GM12878 (cell line): Measurements from ENCODE around the gene PARG. TPM values are rescaled to one million over a fixed set of nuclear protein-coding genes. Genes with fewer than 3 reads are reported as not detected.
"Not testable (repeated sequence)": the region's sequence is repeated elsewhere in the genome, so short reads cannot be mapped to it uniquely, and the experiment has no call there.

Experiments
- ATAC-seq: fragments of 200-7000 bp; cut with Tn5 transposase; 3 replicates; pipeline ENCODE4 v1.9.1; 2020; ENCODE audit warnings: mild to moderate bottlenecking, moderate library complexity
- BruUV-seq: library from RNA; stranded (reverse); fragments of 400-500 nt; replicated peaks from 2 replicates; lab custom pipeline; 2021; lab: Mats Ljungman, UMichigan
- CTCF ChIA-PET: fragments of 300-600 bp; sonication (Branson Sonifier 250); formaldehyde crosslinking; extraction: SDS; loops from one replicate; lab custom pipeline; 2021; ENCODE audit warnings: inconsistent platforms; lab: Yijun Ruan, JAX
- POLR2A ChIA-PET: fragments of 350-600 bp; formaldehyde crosslinking; extraction: SDS; loops from one replicate; lab custom pipeline; 2021; ENCODE audit warnings: inconsistent platforms; lab: Charles Lee
- RAD21 ChIA-PET: fragments of 300-600 bp; sonication (Branson Sonifier 250); formaldehyde crosslinking; loops from one replicate; lab custom pipeline; 2023; ENCODE audit warnings: antibody characterized with exemption; ENCODE audit not compliant: unreplicated experiment; lab: Charles Lee
- SMC1A ChIA-PET: fragments of 300-600 bp; sonication (Branson Sonifier 250); formaldehyde crosslinking; loops from one replicate; lab custom pipeline; 2023; ENCODE audit not compliant: unreplicated experiment, uncharacterized antibody; lab: Charles Lee
- DNase-seq: peaks from one replicate; pipeline ENCODE4 v3.0.0-alpha.2; 2011; ENCODE audit warnings: low read depth, low spot score
- FAIRE-seq: peaks from 3 replicates; lab custom pipeline; 2011; peaks lifted over from hg19 to GRCh38; lab: Jason Lieb, UNC
- H2AFZ ChIP-seq: 2 replicates; pipeline ENCODE4 v1.6.0; 2011; ENCODE audit warnings: low read depth, low read length, control low read depth; ENCODE audit not compliant: control insufficient read depth
- H3K27ac ChIP-seq: 2 replicates; pipeline ENCODE4 v1.5.1; 2011; ENCODE audit warnings: control low read depth; ENCODE audit not compliant: control insufficient read depth, insufficient read depth
- H3K27me3 ChIP-seq, 2 experiments: replicated peaks in 1 of 2; 2 replicates each; pipeline versions ENCODE4 v1.6.0 to v1.6.1; 2011; ENCODE audit warnings: low read length in 1 of 2; ENCODE audit not compliant: control insufficient read depth in 2 of 2, insufficient read depth in 2 of 2
- H3K36me3 ChIP-seq, 2 experiments: 2 replicates each; pipeline ENCODE4 v1.5.1; 2011; ENCODE audit warnings: low read length in 1 of 2; ENCODE audit not compliant: control insufficient read depth in 2 of 2, insufficient read depth in 2 of 2
- H3K4me1 ChIP-seq: 2 replicates; pipeline ENCODE4 v1.6.1; 2011; ENCODE audit warnings: mild to moderate bottlenecking, low read length, moderate library complexity, mixed read lengths; ENCODE audit not compliant: control insufficient read depth, insufficient read depth
- H3K4me2 ChIP-seq: 2 replicates; pipeline ENCODE4 v1.6.0; 2011; ENCODE audit warnings: control low read depth; ENCODE audit not compliant: control insufficient read depth, insufficient read depth
- H3K4me3 ChIP-seq: fragments of 200-600 bp; sonication (generic); 2 replicates; pipeline ENCODE4 v1.5.1; 2016
- H3K79me2 ChIP-seq: 2 replicates; pipeline ENCODE4 v1.6.0; 2011; ENCODE audit warnings: low read length; ENCODE audit not compliant: control insufficient read depth, insufficient read depth
- H3K9ac ChIP-seq: 2 replicates; pipeline ENCODE4 v1.8.0; 2011; ENCODE audit warnings: low read length, control low read depth, mixed read lengths; ENCODE audit not compliant: control insufficient read depth, insufficient read depth
- H3K9me3 ChIP-seq: replicated peaks from 3 replicates; pipeline ENCODE4 v1.5.1; 2011; ENCODE audit warnings: mild to moderate bottlenecking, low read length; ENCODE audit not compliant: control insufficient read depth, insufficient read depth
- H4K20me1 ChIP-seq: 2 replicates; pipeline ENCODE4 v1.6.0; 2011; ENCODE audit not compliant: control insufficient read depth, insufficient read depth
- WGBS: methylation state at CpG from one replicate; pipeline ENCODE4 v1.1.6; 2016; ENCODE audit warnings: low lambda C conversion rate; ENCODE audit not compliant: insufficient replicate concordance, insufficient coverage; ENCODE audit errors: missing lambda C conversion rate; 5-methylcytosine and 5-hydroxymethylcytosine counted together
- in situ Hi-C: fragments of 300-500 bp; cut with MboI; formaldehyde crosslinking; loops from 9 replicates; pipeline ENCODE4 v1.14.3; 2018; ENCODE audit warnings: mixed read lengths
- intact Hi-C: fragments of 100-400 bp; cut with micrococcal nuclease; formaldehyde crosslinking; loops from one replicate; pipeline ENCODE4 v1.14.2; 2022; ENCODE audit not compliant: unreplicated experiment
- polyA plus RNA-seq, 11 experiments: library from polyadenylated mRNA; depleted of rRNA in 4 of 11; unstranded in 6 of 11; stranded (reverse) in 5 of 11; fragments of >200 nt; fragmentation: Nextera tagmentation in 4 of 11; fragmentation: Illumina TruSeq in 1 of 11; extraction: Ambion mirVana in 4 of 11; extraction: Trizol in 1 of 11; gene quantifications; 1 replicate in 1 of 11; 2 replicates in 10 of 11; pipeline versions ENCODE4 v1.2.1 to v1.2.3, GENCODE V29; 2011 to 2016; ENCODE audit warnings: inconsistent platforms in 2 of 11, missing spikeins in 2 of 11, low read depth in 1 of 11
- total RNA-seq, 4 experiments: library from RNA; depleted of rRNA in 3 of 4; stranded (reverse); fragments of >200 nt in 3 of 4; fragmentation: Illumina TruSeq in 1 of 4; extraction: Trizol in 1 of 4; gene quantifications; 2 replicates each; pipeline versions ENCODE4 v1.2.1 to v1.2.3, GENCODE V29; 2013 to 2021

PARG gene
- total and polyA plus RNA-seq, 10 of the 15 experiments (the other 5 are each of a cell fraction or from before 2014, with no cell fraction given) = 4.8 to 35.4 (median 21.9) TPM

DNA sequence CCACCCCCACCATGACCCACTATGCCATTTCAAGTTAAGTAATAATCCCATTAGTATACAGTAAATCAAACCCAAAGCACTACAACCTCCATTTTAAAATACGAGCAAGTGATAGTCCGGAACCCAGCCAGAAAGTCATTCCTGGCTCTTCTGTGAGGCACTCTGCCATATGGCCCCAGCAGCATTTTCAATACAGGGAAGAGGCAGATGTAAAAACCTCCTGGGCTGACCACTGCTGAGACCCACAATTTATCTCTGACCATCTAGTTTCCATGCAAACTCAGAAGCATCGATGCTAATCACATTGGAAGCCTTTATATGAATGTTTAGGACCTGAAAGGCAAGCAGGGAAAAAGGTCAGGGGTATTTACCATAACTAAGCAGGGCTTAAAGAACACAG lies 69.1 kb downstream of the PARG start:
- H3K27ac ChIP-seq, H3K4me2 ChIP-seq, CTCF ChIA-PET, H3K79me2 ChIP-seq, H2AFZ ChIP-seq, FAIRE-seq, H3K4me1 ChIP-seq, H3K36me3 ChIP-seq, H3K9ac ChIP-seq, ATAC-seq, H3K4me3 ChIP-seq, BruUV-seq, RAD21 ChIA-PET, POLR2A ChIA-PET, SMC1A ChIA-PET, H4K20me1 ChIP-seq, in situ Hi-C loops, H3K27me3 ChIP-seq, H3K9me3 ChIP-seq, intact Hi-C loops, DNase-seq: not testable (repeated sequence)
- WGBS = no CpG with 5 or more reads among the region's 3 CpGs

DNA sequence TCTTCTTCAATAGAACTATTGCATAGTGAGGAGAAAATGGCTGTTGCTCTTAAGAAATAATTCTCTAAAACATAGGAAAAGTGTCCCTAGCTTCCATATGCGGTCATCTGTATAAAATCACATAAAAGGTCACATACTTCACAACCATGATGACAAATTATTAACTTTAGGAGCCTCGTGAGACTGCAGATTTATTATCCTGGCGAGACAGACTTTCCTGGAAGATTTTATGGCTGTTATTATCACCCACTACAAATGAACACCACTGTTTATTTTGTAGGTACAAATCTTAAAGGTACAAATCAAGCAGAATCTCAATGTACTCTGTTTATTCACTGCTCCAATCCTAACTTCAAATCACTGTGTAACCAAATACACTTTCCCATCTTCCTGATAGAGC lies 70.4 kb downstream of the PARG start:
- in situ Hi-C loops, H3K4me1 ChIP-seq, H3K4me2 ChIP-seq, SMC1A ChIA-PET, H3K27me3 ChIP-seq, DNase-seq, H3K36me3 ChIP-seq, CTCF ChIA-PET, H3K79me2 ChIP-seq, POLR2A ChIA-PET, H2AFZ ChIP-seq, H3K9me3 ChIP-seq, FAIRE-seq, intact Hi-C loops, ATAC-seq, H3K4me3 ChIP-seq, BruUV-seq, RAD21 ChIA-PET, H4K20me1 ChIP-seq, H3K27ac ChIP-seq, H3K9ac ChIP-seq: not testable (repeated sequence)
- WGBS = no CpG with 5 or more reads among the region's 3 CpGs

DNA sequence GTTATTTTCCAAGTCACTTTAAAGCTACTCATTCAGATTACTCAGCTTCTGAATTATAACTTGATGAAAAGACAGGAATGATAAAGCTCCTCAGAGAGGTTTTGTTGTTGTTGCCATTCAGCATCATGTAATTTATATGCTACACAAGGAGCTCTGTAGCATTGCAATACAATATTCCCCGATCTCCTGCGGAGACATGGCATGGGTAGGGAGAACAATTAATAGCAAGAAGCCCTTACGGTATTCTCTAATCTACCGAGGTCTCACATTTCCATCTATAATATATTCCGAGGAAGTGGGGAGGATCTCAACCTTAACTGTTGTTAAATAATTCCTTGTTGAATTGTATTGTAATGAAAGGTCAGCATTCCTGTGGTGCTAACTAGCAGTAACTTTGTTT lies 81.9 kb downstream of the PARG start:
- CTCF ChIA-PET, H3K4me1 ChIP-seq, H2AFZ ChIP-seq, DNase-seq, H4K20me1 ChIP-seq, in situ Hi-C loops, H3K27me3 ChIP-seq, ATAC-seq, RAD21 ChIA-PET, SMC1A ChIA-PET, H3K4me2 ChIP-seq, H3K36me3 ChIP-seq, H3K4me3 ChIP-seq, H3K9me3 ChIP-seq, FAIRE-seq, BruUV-seq, POLR2A ChIA-PET, H3K27ac ChIP-seq, H3K9ac ChIP-seq, intact Hi-C loops, H3K79me2 ChIP-seq: not testable (repeated sequence)
- WGBS = 93% methylated on average over 5 of the region's 5 CpGs

DNA sequence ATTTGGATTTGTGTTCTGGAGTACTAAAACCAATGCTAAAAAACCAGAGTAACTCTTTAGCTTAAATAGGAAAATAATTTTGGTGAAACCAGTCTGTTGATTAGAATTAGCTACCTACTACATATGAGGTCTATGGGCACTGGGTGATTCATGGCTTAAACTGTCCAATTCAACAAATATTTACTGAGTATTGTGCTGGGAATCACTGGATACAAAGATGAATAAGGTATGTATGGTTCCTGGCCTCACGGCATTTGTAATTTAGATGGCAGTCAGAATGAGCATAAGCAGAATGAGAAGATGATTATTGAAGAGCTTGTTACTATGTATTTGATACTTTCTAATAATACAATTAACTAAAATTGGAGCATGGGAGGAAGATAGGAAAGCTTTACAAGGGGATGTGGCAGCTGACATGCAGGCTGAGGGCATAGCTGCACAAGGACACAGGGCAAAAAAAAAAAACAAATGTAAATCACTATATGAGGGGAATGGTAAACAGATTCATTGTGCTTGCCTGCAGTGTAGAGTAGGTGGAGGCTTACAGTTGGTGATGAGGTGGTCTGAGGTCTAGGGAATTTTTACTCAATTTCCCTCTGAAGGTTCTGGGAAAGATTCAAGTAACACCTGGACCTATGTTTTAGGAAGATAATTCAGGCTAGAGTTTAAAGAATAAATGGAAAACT lies 83.0 kb downstream of the PARG start:
- DNase-seq, H3K79me2 ChIP-seq, in situ Hi-C loops, intact Hi-C loops, FAIRE-seq, H3K36me3 ChIP-seq, H3K4me1 ChIP-seq, CTCF ChIA-PET, SMC1A ChIA-PET, H4K20me1 ChIP-seq, ATAC-seq, H3K9me3 ChIP-seq, H3K4me2 ChIP-seq, H3K27me3 ChIP-seq, H3K4me3 ChIP-seq, H3K27ac ChIP-seq, BruUV-seq, H3K9ac ChIP-seq, RAD21 ChIA-PET, POLR2A ChIA-PET, H2AFZ ChIP-seq: not testable (repeated sequence)
- 96% methylated on average over 1 of the region's 1 CpG for WGBS
